B cell (primary cell): ENCODE results near the gene TREML2. TPM values are rescaled to one million over a fixed set of nuclear protein-coding genes. Genes with fewer than 3 reads are reported as not detected.

Source experiments
- ATAC-seq: fragments of 200-7000 bp; cut with Tn5 transposase; one replicate; pipeline ENCODE4 v1.10.0; 2021; ENCODE audit warnings: low read depth, mild to moderate bottlenecking, moderate number of reproducible peaks, moderate library complexity
- CTCF ChIA-PET: fragments of 350-600 bp; sonication (Branson Sonifier 250); formaldehyde crosslinking; loops from one replicate; lab custom pipeline; 2021; ENCODE audit warnings: antibody characterized with exemption, inconsistent platforms; lab: Charles Lee
- POLR2A ChIA-PET: fragments of 350-600 bp; sonication (Branson Sonifier 250); formaldehyde crosslinking; loops from one replicate; lab custom pipeline; 2021; ENCODE audit warnings: antibody characterized with exemption; lab: Charles Lee
- DNase-seq: peaks from one replicate; pipeline ENCODE4 v3.0.0; 2013
- H2AFZ ChIP-seq: 2 replicates; pipeline ENCODE4 v1.6.1; 2012; ENCODE audit warnings: mild to moderate bottlenecking, low read depth, low read length; ENCODE audit not compliant: insufficient read depth, poor library complexity, severe bottlenecking
- H3K27ac ChIP-seq, 2 donors: 1 replicate in 1 of 2; 2 replicates in 1 of 2; pipeline ENCODE4 v1.5.1; 2012 to 2013; ENCODE audit warnings: low read length in 2 of 2, mild to moderate bottlenecking in 2 of 2, moderate library complexity in 1 of 2
- H3K27me3 ChIP-seq, 4 experiments: fragments of 200-600 bp in 1 of 4; sonication (generic) in 1 of 4; replicated peaks in 1 of 4; 1 replicate in 2 of 4; 2 replicates in 2 of 4; pipeline versions ENCODE4 v1.6.1 to v1.7.0; 2013 to 2016; ENCODE audit warnings: low read length in 3 of 4, mild to moderate bottlenecking in 2 of 4, mixed read lengths in 1 of 4, moderate library complexity in 1 of 4; ENCODE audit not compliant: insufficient read depth in 4 of 4, control insufficient read depth in 3 of 4; ENCODE audit errors: control extremely low read depth in 1 of 4
- H3K36me3 ChIP-seq, 2 experiments: replicated peaks in 1 of 2; 1 replicate in 1 of 2; 2 replicates in 1 of 2; pipeline versions ENCODE4 v1.6.1 to v1.7.1; 2013; ENCODE audit warnings: low read length in 1 of 2; ENCODE audit not compliant: insufficient read depth in 2 of 2, control insufficient read depth in 1 of 2; ENCODE audit errors: control extremely low read depth in 1 of 2, extremely low read depth in 1 of 2
- H3K4me1 ChIP-seq, 2 donors: fragments of 200-600 bp in 1 of 2; sonication (generic) in 1 of 2; 1 replicate in 1 of 2; 2 replicates in 1 of 2; pipeline versions ENCODE4 v1.5.1 to v1.6.1; 2013 to 2017; ENCODE audit warnings: low read length in 2 of 2; ENCODE audit not compliant: control insufficient read depth in 2 of 2, insufficient read depth in 2 of 2
- H3K4me2 ChIP-seq: replicated peaks from 2 replicates; pipeline ENCODE3; 2012; ENCODE audit warnings: mild to moderate bottlenecking, low read depth, low read length; ENCODE audit not compliant: poor library complexity, severe bottlenecking
- H3K4me3 ChIP-seq, 5 experiments: fragments of 200-600 bp in 1 of 5; sonication (generic) in 1 of 5; 1 replicate in 3 of 5; 2 replicates in 2 of 5; pipeline versions ENCODE4 v1.5.1 to v1.7.0; 2011 to 2016; ENCODE audit warnings: low read length in 4 of 5, mild to moderate bottlenecking in 4 of 5, low read depth in 2 of 5, control low read depth in 1 of 5, moderate library complexity in 1 of 5; ENCODE audit not compliant: insufficient read depth in 1 of 5; ENCODE audit errors: control extremely low read depth in 1 of 5, extremely low read depth in 1 of 5
- H3K79me2 ChIP-seq: fragments of 200-600 bp; sonication (generic); one replicate; pipeline ENCODE4 v1.6.0; 2016; ENCODE audit warnings: low read length; ENCODE audit not compliant: control insufficient read depth, insufficient read depth
- H3K9ac ChIP-seq: fragments of 200-600 bp; sonication (generic); 2 replicates; pipeline ENCODE4 v1.6.1; 2017; ENCODE audit warnings: mild to moderate bottlenecking, low read length, moderate library complexity
- H3K9me3 ChIP-seq, 3 donors: one replicate each; pipeline versions ENCODE4 v1.6.1 to v1.7.1; 2013; ENCODE audit warnings: low read length in 2 of 3; ENCODE audit not compliant: control insufficient read depth in 2 of 3, insufficient read depth in 1 of 3; ENCODE audit errors: control extremely low read depth in 1 of 3
- H4K20me1 ChIP-seq: 2 replicates; pipeline ENCODE4 v1.6.0; 2012; ENCODE audit warnings: mild to moderate bottlenecking, low read length; ENCODE audit not compliant: insufficient read depth, control insufficient read depth, poor library complexity, severe bottlenecking
- H3K27ac Mint-ChIP-seq: one replicate; pipeline ENCODE4 v1.8.0; 2021; ENCODE audit warnings: mixed read lengths
- H3K27me3 Mint-ChIP-seq: one replicate; pipeline ENCODE4 v1.8.0; 2021; ENCODE audit warnings: mixed read lengths
- H3K4me1 Mint-ChIP-seq: one replicate; pipeline ENCODE4 v1.8.0; 2021; ENCODE audit warnings: mixed read lengths
- H3K4me3 Mint-ChIP-seq: one replicate; pipeline ENCODE4 v1.8.0; 2021; ENCODE audit warnings: mixed read lengths
- H3K9me3 Mint-ChIP-seq: one replicate; pipeline ENCODE4 v1.8.0; 2022; ENCODE audit warnings: mixed read lengths; ENCODE audit not compliant: insufficient read depth
- EZH2 ChIP-seq: IDR thresholded peaks from 2 replicates; pipeline ENCODE4 v1.6.1; 2012; ENCODE audit warnings: borderline replicate concordance, low read depth, mild to moderate bottlenecking, moderate library complexity, low read length; ENCODE audit not compliant: insufficient read depth, poor library complexity, severe bottlenecking
- WGBS: methylation state at CpG from one replicate; pipeline ENCODE4 v1.1.5; 2013; ENCODE audit warnings: missing lambda C conversion rate; ENCODE audit not compliant: insufficient coverage; 5-methylcytosine and 5-hydroxymethylcytosine counted together
- intact Hi-C: fragments of 100-400 bp; cut with micrococcal nuclease; formaldehyde crosslinking; loops from one replicate; pipeline ENCODE4 v1.10.0; 2022
- polyA plus RNA-seq: library from polyadenylated mRNA; depleted of rRNA; stranded (reverse); fragments of >200 nt; gene quantifications from 2 replicates; pipeline ENCODE4 v1.2.3, GENCODE V29; 2012
- total RNA-seq, 2 donors: library from RNA; stranded (reverse); fragments of 120-200 nt in 1 of 2; gene quantifications; 1 replicate in 1 of 2; 2 replicates in 1 of 2; pipeline versions ENCODE4 v1.2.3 to v1.2.4, GENCODE V29; 2013 to 2022
- TF ChIP-seq, protein P1 (sequence below): fragments of 200-600 bp; IDR thresholded peaks from one replicate; pipeline ENCODE4 v1.8.0; 2022; ENCODE audit warnings: antibody characterized with exemption, mild to moderate bottlenecking

TREML2 gene
- total and polyA plus RNA-seq, 2 donors (not counting 1 experiment from before 2014, with no cell fraction given), result 9.6 to 51.1 TPM

- CTCF ChIA-PET, result interaction anchor here (0.6 to 1.8 kb wide), 5 partner anchors 8 to 193 kb away, joined by 3 to 6 read pairs (median 3); partner anchors contain the start of gene NFYA
- POLR2A ChIA-PET, result interaction anchor here (0.6 kb wide), 1 partner anchor 1219 kb away, joined by 4 read pairs; no protein-coding TSS in a partner anchor
- Histone ChIP-seq H2AFZ (peak overlapping the region; percentile 36), H4K20me1 (peaks cover 24% of the 10 kb centered on the region), H3K4me3 (peak overlapping the region; percentile 46 to 62 (median 60)), H3K27ac (peak overlapping the region; percentile 90 to 94), H3K9me3 (no peaks in the 10 kb centered on the region), H3K4me2 (peak overlapping the region; percentile 80), H3K36me3 (peaks cover 5 to 39% of the 10 kb centered on the region in 2 experiments), H3K4me1 (peaks cover 82 to 86% of the 10 kb centered on the region in 2 donors), H3K79me2 (peaks cover 40% of the 10 kb centered on the region), H3K27me3 (no peaks in the 10 kb centered on the region), H3K9ac (peak overlapping the region; percentile 63)
- Mint-ChIP-seq H3K4me1 (peaks cover 88% of the 10 kb centered on the region), H3K4me3 (peak overlapping the region; percentile 73), H3K27ac (peak overlapping the region; percentile 97), H3K27me3 (no peaks in the 10 kb centered on the region), H3K9me3 (no peaks in the 10 kb centered on the region)
- intact Hi-C loops, result loop anchor here (2.0 kb wide), 2 partner anchors 17 to 79 kb away; no protein-coding TSS in a partner anchor
- WGBS, result 50% methylated on average over 1 of the region's 1 CpG
- TF ChIP-seq, protein P1, sequence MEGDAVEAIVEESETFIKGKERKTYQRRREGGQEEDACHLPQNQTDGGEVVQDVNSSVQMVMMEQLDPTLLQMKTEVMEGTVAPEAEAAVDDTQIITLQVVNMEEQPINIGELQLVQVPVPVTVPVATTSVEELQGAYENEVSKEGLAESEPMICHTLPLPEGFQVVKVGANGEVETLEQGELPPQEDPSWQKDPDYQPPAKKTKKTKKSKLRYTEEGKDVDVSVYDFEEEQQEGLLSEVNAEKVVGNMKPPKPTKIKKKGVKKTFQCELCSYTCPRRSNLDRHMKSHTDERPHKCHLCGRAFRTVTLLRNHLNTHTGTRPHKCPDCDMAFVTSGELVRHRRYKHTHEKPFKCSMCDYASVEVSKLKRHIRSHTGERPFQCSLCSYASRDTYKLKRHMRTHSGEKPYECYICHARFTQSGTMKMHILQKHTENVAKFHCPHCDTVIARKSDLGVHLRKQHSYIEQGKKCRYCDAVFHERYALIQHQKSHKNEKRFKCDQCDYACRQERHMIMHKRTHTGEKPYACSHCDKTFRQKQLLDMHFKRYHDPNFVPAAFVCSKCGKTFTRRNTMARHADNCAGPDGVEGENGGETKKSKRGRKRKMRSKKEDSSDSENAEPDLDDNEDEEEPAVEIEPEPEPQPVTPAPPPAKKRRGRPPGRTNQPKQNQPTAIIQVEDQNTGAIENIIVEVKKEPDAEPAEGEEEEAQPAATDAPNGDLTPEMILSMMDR, result no peak
- TF ChIP-seq EZH2, result no peak
- DNase-seq (peak; percentile 46), ATAC-seq (peak; percentile 29)
Measured at GRCh38 chr6:41199552-41200246, 1.2 kb downstream of the TREML2 start.

DNA sequence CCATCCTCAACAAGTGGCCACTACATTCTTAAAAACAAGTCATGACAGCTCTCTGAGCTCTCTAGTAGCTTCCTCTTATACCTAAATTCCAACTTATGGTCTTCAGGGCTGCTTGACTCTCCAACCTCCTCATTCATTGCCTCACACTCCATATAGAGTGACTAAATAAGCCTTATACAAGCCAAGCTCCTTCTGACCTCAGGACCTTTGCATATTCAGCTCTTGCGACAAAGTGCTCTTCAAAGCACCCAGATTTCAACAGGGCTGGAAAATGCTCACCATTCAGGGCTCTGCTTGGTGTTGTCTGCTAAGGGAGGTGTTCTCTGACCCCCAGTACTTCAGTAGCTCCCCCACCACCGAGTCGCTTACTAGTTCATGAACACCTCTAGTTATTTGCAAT lies 3.7 kb downstream of the TREML2 start:
- Histone ChIP-seq H4K20me1 (peaks cover 40% of the 10 kb centered on the region), H3K9ac (peak overlapping the region; percentile 15), H3K27me3 (no peaks in the 10 kb centered on the region), H3K4me2 (peak overlapping the region; percentile 80), H3K79me2 (peaks cover 45% of the 10 kb centered on the region), H2AFZ (no peak overlapping the region), H3K9me3 (no peaks in the 10 kb centered on the region), H3K4me1 (peaks cover 78 to 80% of the 10 kb centered on the region in 2 donors), H3K4me3 (peak overlapping the region in 1 of 5 experiments; percentile 38), H3K27ac (peak overlapping the region; percentile 13 to 94), H3K36me3 (peaks cover 5 to 59% of the 10 kb centered on the region in 2 experiments)
- CTCF ChIA-PET, result interaction anchor here (1.3 to 2.0 kb wide), 4 partner anchors 10 to 158 kb away, joined by 3 to 6 read pairs (median 4); no protein-coding TSS in a partner anchor
- Mint-ChIP-seq H3K9me3 (no peaks in the 10 kb centered on the region), H3K27me3 (no peaks in the 10 kb centered on the region), H3K27ac (peak overlapping the region; percentile 97), H3K4me3 (peak overlapping the region; percentile 15), H3K4me1 (peaks cover 94% of the 10 kb centered on the region)
- POLR2A ChIA-PET, result interaction anchor here (0.8 kb wide), 1 partner anchor 9 kb away, joined by 3 read pairs; no protein-coding TSS in a partner anchor
- ATAC-seq (no peak), DNase-seq (no peak)
- TF ChIP-seq EZH2, result no peak
- TF ChIP-seq, protein P1, result no peak
- WGBS, result no CpG with 5 or more reads among the region's 3 CpGs
- intact Hi-C loops, result no loop called here
